ENCODE data around the gene MGAM2. TPM values are rescaled to one million over a fixed set of nuclear protein-coding genes. Genes with fewer than 3 reads are reported as not detected.

The MGAM2 gene
- total RNA-seq, 1 experiment from 2014 or later, result not detected

DNA sequence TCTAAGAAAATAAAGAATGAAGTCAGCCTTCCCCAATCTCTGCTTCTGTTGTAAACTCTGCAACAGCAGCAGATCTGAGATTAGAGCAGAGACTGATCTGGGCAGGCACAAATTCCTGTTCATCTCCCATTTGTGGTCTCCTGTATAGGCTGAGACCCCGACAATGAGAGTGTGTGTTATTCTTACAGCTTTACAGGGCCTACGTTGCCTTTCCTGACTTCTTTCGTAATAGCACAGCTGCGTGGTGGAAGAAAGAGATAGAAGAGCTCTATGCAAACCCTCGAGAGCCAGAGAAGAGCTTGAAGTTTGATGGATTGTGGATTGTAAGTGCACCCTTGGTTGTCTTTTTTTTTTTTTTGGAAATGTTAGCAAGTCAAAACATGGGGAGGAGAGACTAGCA is 74.3 kb downstream of the MGAM2 start:
- no peaks in the 10 kb centered on the region for H3F3A ChIP-seq (ENCODE audit: insufficient read depth, low read depth)
- CTCF ChIA-PET, result interaction anchor here (0.6 to 0.7 kb wide), 3 partner anchors 54 to 558 kb away, joined by 3 to 4 read pairs (median 3); partner anchors contain the start of gene MGAM
- intact Hi-C loops (cut with micrococcal nuclease; ENCODE audit: unreplicated experiment), result no loop called here
- TF ChIP-seq, protein P1, sequence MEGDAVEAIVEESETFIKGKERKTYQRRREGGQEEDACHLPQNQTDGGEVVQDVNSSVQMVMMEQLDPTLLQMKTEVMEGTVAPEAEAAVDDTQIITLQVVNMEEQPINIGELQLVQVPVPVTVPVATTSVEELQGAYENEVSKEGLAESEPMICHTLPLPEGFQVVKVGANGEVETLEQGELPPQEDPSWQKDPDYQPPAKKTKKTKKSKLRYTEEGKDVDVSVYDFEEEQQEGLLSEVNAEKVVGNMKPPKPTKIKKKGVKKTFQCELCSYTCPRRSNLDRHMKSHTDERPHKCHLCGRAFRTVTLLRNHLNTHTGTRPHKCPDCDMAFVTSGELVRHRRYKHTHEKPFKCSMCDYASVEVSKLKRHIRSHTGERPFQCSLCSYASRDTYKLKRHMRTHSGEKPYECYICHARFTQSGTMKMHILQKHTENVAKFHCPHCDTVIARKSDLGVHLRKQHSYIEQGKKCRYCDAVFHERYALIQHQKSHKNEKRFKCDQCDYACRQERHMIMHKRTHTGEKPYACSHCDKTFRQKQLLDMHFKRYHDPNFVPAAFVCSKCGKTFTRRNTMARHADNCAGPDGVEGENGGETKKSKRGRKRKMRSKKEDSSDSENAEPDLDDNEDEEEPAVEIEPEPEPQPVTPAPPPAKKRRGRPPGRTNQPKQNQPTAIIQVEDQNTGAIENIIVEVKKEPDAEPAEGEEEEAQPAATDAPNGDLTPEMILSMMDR (conservative IDR thresholded peaks at IDR 0.05), result no peak
- no peak for TF ChIP-seq EZH2 (IDR thresholded peaks at IDR 0.05; ENCODE audit: low read depth)
- no peaks in the 10 kb centered on the region for H3K27me3 ChIP-seq (ENCODE audit: insufficient read depth, low read depth)
- H2AFZ ChIP-seq, result no peak overlapping the region
- H4K20me1 ChIP-seq (ENCODE audit: insufficient read depth), result no peaks in the 10 kb centered on the region; the same call in 1 of the 2 replicates
- no peaks in the 10 kb centered on the region for H3K4me1 ChIP-seq (replicated peaks; ENCODE audit: insufficient read depth)
- H3K79me2 ChIP-seq (ENCODE audit: low read depth), result no peaks in the 10 kb centered on the region
- no TSS peak for BruUV-seq (replicated peaks)
- H3K27ac ChIP-seq, result no peak overlapping the region
- H3K4me2 ChIP-seq, result no peak overlapping the region
- H3K4me3 ChIP-seq, result no peak overlapping the region
- no peaks in the 10 kb centered on the region for H3K9me2 ChIP-seq (ENCODE audit: insufficient read depth)
- POLR2A ChIA-PET (ENCODE audit: unreplicated experiment), result interaction anchor here (0.6 to 0.7 kb wide), 2 partner anchors 161 to 404 kb away, joined by 5 to 6 read pairs; no protein-coding TSS in a partner anchor
- no peaks in the 10 kb centered on the region for H3K36me3 ChIP-seq (ENCODE audit: low read depth)
- no peaks in the 10 kb centered on the region for H3K9me3 ChIP-seq (ENCODE audit: insufficient read depth, low read depth)
- DNase-seq, result no peak

DNA sequence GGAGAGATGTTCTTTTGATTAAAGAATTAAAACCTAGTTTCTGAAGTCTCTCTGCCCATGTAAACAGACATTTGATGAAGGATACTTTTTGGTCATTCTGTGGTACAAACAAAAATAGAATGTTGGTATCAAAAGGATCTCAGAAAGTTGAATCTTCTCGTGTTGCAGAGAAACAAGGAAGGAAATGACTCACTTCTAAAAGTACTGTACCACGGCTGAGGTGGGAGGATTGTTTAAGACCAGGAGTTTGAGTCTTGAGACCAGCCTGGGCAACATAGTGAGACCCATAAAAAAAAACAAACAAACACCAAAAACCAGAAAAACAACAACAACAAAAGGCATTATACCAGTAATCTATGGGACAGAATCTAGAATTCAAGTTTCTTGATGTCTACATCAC is 76.6 kb downstream of the MGAM2 start:
- no peaks in the 10 kb centered on the region for H3K9me3 ChIP-seq (ENCODE audit: insufficient read depth, low read depth)
- ChIA-PET CTCF (no interaction called here), POLR2A (ENCODE audit: unreplicated experiment) (no interaction called here)
- no peak overlapping the region for H3K4me3 ChIP-seq
- H3K27me3 ChIP-seq (ENCODE audit: insufficient read depth, low read depth), result no peaks in the 10 kb centered on the region
- H3K27ac ChIP-seq, result no peak overlapping the region
- no peaks in the 10 kb centered on the region for H3K9me2 ChIP-seq (ENCODE audit: insufficient read depth)
- intact Hi-C loops (cut with micrococcal nuclease; ENCODE audit: unreplicated experiment), result loop anchor here (1.0 kb wide), 1 partner anchor 212 kb away; no protein-coding TSS in a partner anchor
- H3K4me2 ChIP-seq, result no peak overlapping the region
- no peaks in the 10 kb centered on the region for H3K79me2 ChIP-seq (ENCODE audit: low read depth)
- H3K36me3 ChIP-seq (ENCODE audit: low read depth), result no peaks in the 10 kb centered on the region
- H3K4me1 ChIP-seq (replicated peaks; ENCODE audit: insufficient read depth), result 0 out of 2 replicates have a peak, but pooled peaks cover 8% of the 10 kb centered on the region
- DNase-seq, result no peak
- no TSS peak for BruUV-seq (replicated peaks)
- TF ChIP-seq, protein P1 (conservative IDR thresholded peaks at IDR 0.05), result no peak
- no peak for TF ChIP-seq EZH2 (IDR thresholded peaks at IDR 0.05; ENCODE audit: low read depth)
- H2AFZ ChIP-seq, result no peak overlapping the region
- peaks cover 3% of the 10 kb centered on the region; the same call in 1 of the 2 replicates for H4K20me1 ChIP-seq (ENCODE audit: insufficient read depth)
- no peaks in the 10 kb centered on the region for H3F3A ChIP-seq (ENCODE audit: insufficient read depth, low read depth)

DNA sequence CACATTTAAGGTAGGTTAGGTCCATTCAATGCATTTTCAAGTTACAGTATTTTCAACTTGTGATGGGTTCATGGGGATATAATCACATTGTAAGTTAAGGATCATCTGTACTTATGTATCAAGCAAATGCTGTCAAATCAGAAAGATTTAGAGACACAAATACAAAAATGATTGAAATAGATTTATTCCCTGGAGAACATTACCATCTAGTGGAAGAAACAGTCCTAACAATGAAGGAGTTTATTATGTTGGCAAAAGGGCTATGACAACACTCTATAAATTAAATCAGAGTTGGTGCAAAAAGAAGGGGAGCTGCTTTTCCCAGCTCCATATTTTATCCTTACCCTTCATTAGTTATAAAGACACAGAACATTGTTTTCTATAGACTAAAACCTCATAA is 77.3 kb downstream of the MGAM2 start:
- BruUV-seq (replicated peaks), result no TSS peak
- Histone ChIP-seq H2AFZ (no peak overlapping the region), H3K27ac (no peak overlapping the region), H3K4me3 (no peak overlapping the region), H3K79me2 (ENCODE audit: low read depth) (no peaks in the 10 kb centered on the region), H4K20me1 (ENCODE audit: insufficient read depth) (peaks cover 3% of the 10 kb centered on the region; the same call in 1 of the 2 replicates), H3K9me3 (ENCODE audit: insufficient read depth, low read depth) (no peaks in the 10 kb centered on the region), H3K27me3 (ENCODE audit: insufficient read depth, low read depth) (no peaks in the 10 kb centered on the region), H3K36me3 (ENCODE audit: low read depth) (no peaks in the 10 kb centered on the region), H3K4me1 (replicated peaks; ENCODE audit: insufficient read depth) (0 out of 2 replicates have a peak, but pooled peaks cover 8% of the 10 kb centered on the region), H3K9me2 (ENCODE audit: insufficient read depth) (no peaks in the 10 kb centered on the region), H3F3A (ENCODE audit: insufficient read depth, low read depth) (no peaks in the 10 kb centered on the region), H3K4me2 (no peak overlapping the region)
- POLR2A ChIA-PET (ENCODE audit: unreplicated experiment), result interaction anchor here (0.5 kb wide), 1 partner anchor 1597 kb away, joined by 4 read pairs; no protein-coding TSS in a partner anchor
- CTCF ChIA-PET, result interaction anchor here (0.6 to 0.9 kb wide), 3 partner anchors 157 to 214 kb away, joined by 3 read pairs; no protein-coding TSS in a partner anchor
- intact Hi-C loops (cut with micrococcal nuclease; ENCODE audit: unreplicated experiment), result loop anchor here (1.0 kb wide), 1 partner anchor 213 kb away; no protein-coding TSS in a partner anchor
- peak in 1 of 2 experiments; percentile 55 for DNase-seq
- TF ChIP-seq, protein P1 (conservative IDR thresholded peaks at IDR 0.05), result peak; percentile 74
- TF ChIP-seq EZH2 (IDR thresholded peaks at IDR 0.05; ENCODE audit: low read depth), result no peak

Data from PC-9 (cell line).